Effector memory CD8-positive, alpha-beta T cell (primary cell): ENCODE measurements around the gene TMEM14B.
"Not testable (repeated sequence)": the region's sequence is repeated elsewhere in the genome, so short reads cannot be mapped to it uniquely, and the experiment has no call there.

Experiments
- ATAC-seq: fragments of 150-1000 bp; cut with Tn5 transposase; replicated peaks from 2 replicates; pipeline ENCODE4 v1.10.0; 2021; ENCODE audit warnings: mild to moderate bottlenecking, moderate library complexity
- DNase-seq, 3 experiments: peaks; one replicate each; pipeline ENCODE4 v3.0.0; 2021
- H3K27ac Mint-ChIP-seq, 2 donors: one replicate each; pipeline ENCODE4 v1.8.0; 2022; ENCODE audit warnings: mild to moderate bottlenecking in 2 of 2, mixed read lengths in 2 of 2, moderate library complexity in 2 of 2
- H3K27me3 Mint-ChIP-seq, 2 donors: one replicate each; pipeline ENCODE4 v1.8.0; 2022; ENCODE audit warnings: mixed read lengths in 2 of 2
- H3K36me3 Mint-ChIP-seq: one replicate; pipeline ENCODE4 v1.8.0; 2022; ENCODE audit warnings: mild to moderate bottlenecking, moderate library complexity, mixed read lengths; ENCODE audit not compliant: insufficient read depth
- H3K4me1 Mint-ChIP-seq, 2 donors: one replicate each; pipeline ENCODE4 v1.8.0; 2022; ENCODE audit warnings: low read depth in 2 of 2, mixed read lengths in 2 of 2
- H3K4me3 Mint-ChIP-seq, 2 donors: one replicate each; pipeline ENCODE4 v1.8.0; 2022; ENCODE audit warnings: mild to moderate bottlenecking in 2 of 2, mixed read lengths in 2 of 2, moderate library complexity in 2 of 2
- H3K9me3 Mint-ChIP-seq, 2 donors: one replicate each; pipeline ENCODE4 v1.8.0; 2022; ENCODE audit warnings: mixed read lengths in 2 of 2

The TMEM14B gene

GRCh38 chr6:10730254-10730653 is 17.4 kb upstream of the TMEM14B start:
- Mint-ChIP-seq H3K4me1 (peaks cover 26 to 37% of the 10 kb centered on the region in 2 donors), H3K36me3 (peaks cover 19% of the 10 kb centered on the region), H3K4me3 (no peak overlapping the region), H3K9me3 (no peaks in the 10 kb centered on the region), H3K27ac (no peak overlapping the region), H3K27me3 (peaks cover 0 to 25% of the 10 kb centered on the region in 2 donors)
- no peak for DNase-seq
- no peak for ATAC-seq

GRCh38 chr6:10733151-10733715 is 14.4 kb upstream of the TMEM14B start:
- peak overlapping the region in 1 of 2 donors; percentile 65 for H3K27ac Mint-ChIP-seq

DNA sequence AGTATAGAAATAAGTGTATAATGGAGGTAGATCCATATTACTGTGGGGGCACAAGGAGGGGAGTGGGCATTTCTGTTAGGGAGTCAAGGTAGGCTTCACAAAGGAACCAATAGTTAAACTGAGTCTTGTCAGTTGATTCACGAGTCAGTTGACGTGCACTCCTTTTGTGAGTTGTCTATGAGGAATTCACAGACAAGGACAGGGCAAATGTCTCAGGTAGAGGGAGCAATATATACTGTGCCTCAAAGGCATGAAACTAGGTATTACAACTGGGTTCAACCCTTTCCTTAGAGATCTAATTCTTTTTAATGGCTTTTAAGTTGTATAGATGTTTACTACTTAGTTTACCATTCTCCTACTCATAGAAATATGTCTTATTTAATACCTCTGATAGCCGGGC is 13.7 kb upstream of the TMEM14B start:
- peak overlapping the region; percentile 14 to 47 for H3K4me3 Mint-ChIP-seq
- DNase-seq: no peak
- H3K36me3 Mint-ChIP-seq: peaks cover 15% of the 10 kb centered on the region
- ATAC-seq: no peak
- H3K4me1 Mint-ChIP-seq: peaks cover 2 to 16% of the 10 kb centered on the region in 2 donors
- H3K27ac Mint-ChIP-seq: no peak overlapping the region
- H3K27me3 Mint-ChIP-seq: peaks cover 0 to 7% of the 10 kb centered on the region in 2 donors
- no peaks in the 10 kb centered on the region for H3K9me3 Mint-ChIP-seq

More at GRCh38 chr6:10733151-10733715, 14.4 kb upstream of the TMEM14B start:
- H3K4me1 Mint-ChIP-seq: peaks cover 3 to 16% of the 10 kb centered on the region in 2 donors
- H3K4me3 Mint-ChIP-seq: peak overlapping the region; percentile 14 to 47
- peak; percentile 96 for ATAC-seq
- H3K9me3 Mint-ChIP-seq: no peaks in the 10 kb centered on the region
- DNase-seq: peak; percentile 20 to 55 (median 21)
- peaks cover 0 to 12% of the 10 kb centered on the region in 2 donors for H3K27me3 Mint-ChIP-seq
- H3K36me3 Mint-ChIP-seq: peaks cover 15% of the 10 kb centered on the region

DNA sequence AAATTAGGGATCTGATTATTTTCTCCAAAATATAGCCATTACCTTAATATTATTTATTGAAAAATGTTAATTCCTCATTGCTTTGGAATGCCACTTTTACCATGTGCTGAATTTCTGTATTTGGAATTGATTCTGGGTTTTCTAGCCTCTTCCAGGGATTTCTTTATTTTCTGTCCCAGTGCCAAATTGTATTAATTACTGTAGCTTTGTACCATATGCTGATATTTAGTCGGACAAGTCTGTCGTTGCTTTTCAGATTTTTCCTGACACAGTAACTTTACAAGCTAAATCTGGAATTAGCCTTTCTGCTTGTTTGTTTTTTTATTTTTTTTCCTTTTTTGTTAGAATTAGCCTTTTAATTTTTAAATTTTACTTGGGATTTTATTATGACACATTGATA is 10.9 kb upstream of the TMEM14B start:
- no peak for DNase-seq
- H3K4me3 Mint-ChIP-seq: no peak overlapping the region
- H3K27ac Mint-ChIP-seq: no peak overlapping the region
- H3K27me3 Mint-ChIP-seq: no peaks in the 10 kb centered on the region
- H3K36me3 Mint-ChIP-seq: peaks cover 7% of the 10 kb centered on the region
- peaks cover 2 to 16% of the 10 kb centered on the region in 2 donors for H3K4me1 Mint-ChIP-seq
- no peak for ATAC-seq
- no peaks in the 10 kb centered on the region for H3K9me3 Mint-ChIP-seq

- Mint-ChIP-seq H3K4me3 (no peak overlapping the region), H3K36me3 (peaks cover 3% of the 10 kb centered on the region), H3K27me3 (no peaks in the 10 kb centered on the region), H3K9me3 (no peaks in the 10 kb centered on the region), H3K27ac (no peak overlapping the region), H3K4me1 (no peaks in the 10 kb centered on the region)
- no peak for DNase-seq
- ATAC-seq: no peak
Observed at GRCh38 chr6:10740061-10740460, 7.5 kb upstream of the TMEM14B start.

GRCh38 chr6:10741643-10742042 is 6.0 kb upstream of the TMEM14B start:
- H3K4me3 Mint-ChIP-seq, H3K9me3 Mint-ChIP-seq, H3K4me1 Mint-ChIP-seq, DNase-seq, H3K27ac Mint-ChIP-seq, ATAC-seq, H3K36me3 Mint-ChIP-seq, H3K27me3 Mint-ChIP-seq: not testable (repeated sequence)

- H3K4me1 Mint-ChIP-seq: peaks cover 5 to 8% of the 10 kb centered on the region in 2 donors
- H3K36me3 Mint-ChIP-seq: no peaks in the 10 kb centered on the region
- H3K9me3 Mint-ChIP-seq: no peaks in the 10 kb centered on the region
- no peak overlapping the region for H3K27ac Mint-ChIP-seq
- ATAC-seq (no peak), DNase-seq (no peak)
- no peaks in the 10 kb centered on the region for H3K27me3 Mint-ChIP-seq
- H3K4me3 Mint-ChIP-seq: no peak overlapping the region
Observed at GRCh38 chr6:10742251-10742650, 5.4 kb upstream of the TMEM14B start.

DNA sequence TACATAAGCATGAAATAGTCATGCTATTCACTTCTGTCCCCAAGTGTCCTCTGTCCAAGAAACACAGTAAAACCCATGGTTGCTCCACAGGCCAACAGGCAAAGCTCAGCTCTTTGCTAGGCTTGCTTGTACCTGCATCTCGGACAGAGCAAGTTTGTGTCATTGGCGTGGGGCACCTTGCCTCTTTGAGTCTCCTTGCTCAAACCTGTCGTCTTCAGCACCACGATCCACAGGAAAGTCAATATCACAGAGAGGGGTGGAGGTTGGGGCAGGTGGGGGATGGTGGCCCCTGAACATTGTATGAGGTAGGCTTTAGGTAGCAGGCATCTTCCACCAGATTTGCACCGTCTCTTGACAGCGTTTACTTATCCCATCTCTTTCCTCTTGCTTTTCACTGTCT is 4.1 kb upstream of the TMEM14B start:
- Mint-ChIP-seq H3K9me3 (no peaks in the 10 kb centered on the region), H3K4me1 (peaks cover 12 to 14% of the 10 kb centered on the region in 2 donors), H3K27me3 (no peaks in the 10 kb centered on the region), H3K4me3 (no peak overlapping the region), H3K27ac (no peak overlapping the region), H3K36me3 (peaks cover 5% of the 10 kb centered on the region)
- DNase-seq (no peak), ATAC-seq (no peak)

GRCh38 chr6:10745116-10745515 is 2.5 kb upstream of the TMEM14B start:
- no peak for DNase-seq
- Mint-ChIP-seq H3K27me3 (no peaks in the 10 kb centered on the region), H3K4me3 (no peak overlapping the region), H3K27ac (no peak overlapping the region), H3K36me3 (peaks cover 5% of the 10 kb centered on the region), H3K9me3 (no peaks in the 10 kb centered on the region), H3K4me1 (peaks cover 21 to 25% of the 10 kb centered on the region in 2 donors)
- ATAC-seq: no peak

DNA sequence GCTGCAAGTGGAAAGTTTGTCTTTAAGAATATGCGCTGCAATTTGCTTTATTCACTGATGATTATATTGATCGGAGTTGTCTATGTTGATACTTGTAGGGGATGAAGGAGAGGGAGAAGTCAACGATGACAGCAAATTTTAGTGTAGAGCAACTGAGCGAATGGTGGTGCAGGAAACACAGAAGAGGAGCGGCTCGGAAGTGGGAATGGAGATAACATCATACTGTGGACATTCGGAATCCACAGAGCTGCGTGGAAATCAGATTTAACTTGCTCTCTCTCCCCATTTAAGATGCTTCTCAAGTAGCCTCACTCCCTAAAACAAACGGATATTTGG is 722 bp upstream of the TMEM14B start:
- Mint-ChIP-seq H3K4me1 (peaks cover 36 to 38% of the 10 kb centered on the region in 2 donors), H3K4me3 (peak overlapping the region; percentile 94 to 95), H3K9me3 (no peaks in the 10 kb centered on the region), H3K36me3 (peaks cover 5% of the 10 kb centered on the region), H3K27ac (peak overlapping the region; percentile 96 to 98), H3K27me3 (no peaks in the 10 kb centered on the region)
- ATAC-seq (no peak), DNase-seq (no peak)

DNA sequence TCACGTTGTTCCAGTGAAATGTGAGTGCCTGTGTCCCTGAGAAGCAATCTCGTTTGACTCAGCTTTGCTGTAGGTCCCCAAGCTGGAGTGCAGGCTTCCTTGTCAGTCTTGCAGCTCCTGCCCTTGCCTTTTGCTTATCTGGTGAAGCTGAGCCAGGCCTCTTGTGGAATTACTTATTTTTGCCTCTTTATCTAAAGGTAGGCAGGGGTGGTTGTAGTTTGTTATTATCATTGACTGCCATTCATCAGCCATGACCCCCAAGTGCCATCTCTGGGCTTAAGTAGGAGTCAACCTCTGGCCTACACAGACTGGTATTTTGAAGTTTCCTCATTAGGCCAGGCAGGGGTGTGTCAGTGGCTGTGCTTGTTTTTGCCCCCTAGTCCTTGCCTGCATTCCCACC is 2.1 kb downstream of the TMEM14B start:
- Mint-ChIP-seq H3K36me3 (peaks cover 14% of the 10 kb centered on the region), H3K4me1 (peaks cover 54% of the 10 kb centered on the region in 2 donors), H3K27me3 (no peaks in the 10 kb centered on the region), H3K27ac (peak overlapping the region in 1 of 2 donors; percentile 35), H3K9me3 (no peaks in the 10 kb centered on the region), H3K4me3 (peak overlapping the region in 1 of 2 donors; percentile 95)
- DNase-seq: no peak
- ATAC-seq: no peak

- not testable (repeated sequence) for H3K4me3 Mint-ChIP-seq, DNase-seq, ATAC-seq, H3K9me3 Mint-ChIP-seq, H3K27me3 Mint-ChIP-seq
- Mint-ChIP-seq H3K4me1 (peaks cover 58% of the 10 kb centered on the region in 2 donors), H3K27ac (peak overlapping the region; percentile 71 to 79), H3K36me3 (peaks cover 19% of the 10 kb centered on the region)
Observed at GRCh38 chr6:10750568-10750967, 3.0 kb downstream of the TMEM14B start.

DNA sequence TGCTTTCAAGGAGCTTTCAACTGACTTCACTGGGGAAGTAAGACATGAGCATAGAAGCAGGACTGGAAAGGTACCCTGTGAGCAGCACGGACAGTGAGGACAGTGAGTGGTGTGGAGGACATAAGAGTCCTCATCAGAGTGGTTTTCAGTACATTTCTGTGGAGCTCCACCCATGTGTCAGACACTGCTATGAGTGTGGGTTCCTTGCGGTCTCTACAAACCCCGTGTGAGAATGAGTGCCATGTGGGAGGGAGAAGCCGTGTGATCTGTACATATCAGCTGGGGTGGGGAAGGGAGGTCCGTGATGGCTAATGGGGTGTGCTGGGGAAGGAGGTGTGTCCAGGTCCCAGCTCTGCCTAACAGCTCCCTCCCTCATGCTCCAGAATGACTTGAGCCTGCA is 4.2 kb downstream of the TMEM14B start:
- peaks cover 55 to 58% of the 10 kb centered on the region in 2 donors for H3K4me1 Mint-ChIP-seq
- H3K9me3 Mint-ChIP-seq: not testable (repeated sequence)
- peak; percentile 57 for ATAC-seq

DNA sequence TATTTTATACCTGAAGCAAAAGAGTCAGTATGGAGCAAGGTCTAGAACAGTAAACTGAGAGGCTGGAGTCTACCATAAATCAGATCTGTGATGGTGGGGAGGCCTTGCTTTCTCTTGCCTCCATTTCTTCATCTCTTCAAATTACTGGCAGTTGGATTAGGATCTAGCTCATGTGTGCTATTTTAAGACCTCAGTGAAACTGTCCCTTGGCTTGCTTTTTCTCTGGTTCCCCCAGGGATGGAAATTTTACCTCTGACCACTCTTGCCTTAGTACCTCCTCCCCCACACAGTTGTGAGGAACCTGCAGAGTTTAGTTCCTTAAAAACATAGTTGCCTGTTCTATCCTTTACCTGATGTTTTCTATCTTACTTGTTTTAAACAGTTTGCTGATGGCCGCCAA is 8.5 kb downstream of the TMEM14B start:
- Mint-ChIP-seq H3K27me3 (no peaks in the 10 kb centered on the region), H3K4me1 (peaks cover 32% of the 10 kb centered on the region in 2 donors), H3K27ac (no peak overlapping the region), H3K4me3 (no peak overlapping the region), H3K36me3 (peaks cover 54% of the 10 kb centered on the region), H3K9me3 (no peaks in the 10 kb centered on the region)
- ATAC-seq (no peak), DNase-seq (no peak)

More for the DNA sequence above, 4.2 kb downstream of the TMEM14B start:
- peak overlapping the region; percentile 71 to 79 for H3K27ac Mint-ChIP-seq
- H3K27me3 Mint-ChIP-seq: not testable (repeated sequence)
- DNase-seq: peak; percentile 15 to 45 (median 22)
- peaks cover 29% of the 10 kb centered on the region for H3K36me3 Mint-ChIP-seq
- peak overlapping the region; percentile 19 to 54 for H3K4me3 Mint-ChIP-seq
